G401.6 (cell line): ENCODE data around the gene KIF1A.

Experiments used
- FAIRE-seq: peaks from 2 replicates; lab custom pipeline; 2012; peaks lifted over from hg19 to GRCh38; lab: Jason Lieb, UNC

KIF1A gene

DNA sequence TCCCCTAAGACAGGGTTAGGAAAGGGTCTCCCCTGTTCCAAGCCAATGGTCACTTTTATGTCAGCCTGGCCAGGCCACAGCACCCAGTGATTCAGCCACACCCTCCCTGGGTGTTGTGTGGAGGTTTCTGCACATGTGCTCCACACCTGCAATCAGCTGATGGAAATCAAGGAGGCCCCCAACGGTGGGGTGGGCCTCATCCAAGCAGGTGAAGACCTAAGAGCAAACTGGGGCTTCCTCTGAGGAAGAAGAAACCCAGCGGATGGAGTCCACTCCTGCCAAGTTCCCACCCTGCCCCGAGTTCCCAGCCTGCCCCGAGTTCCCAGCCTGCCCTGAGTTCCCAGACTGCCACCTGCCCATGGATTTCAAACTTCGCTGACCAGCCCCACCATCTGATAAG lies 55.4 kb downstream of the KIF1A start:
- FAIRE-seq: no peak

DNA sequence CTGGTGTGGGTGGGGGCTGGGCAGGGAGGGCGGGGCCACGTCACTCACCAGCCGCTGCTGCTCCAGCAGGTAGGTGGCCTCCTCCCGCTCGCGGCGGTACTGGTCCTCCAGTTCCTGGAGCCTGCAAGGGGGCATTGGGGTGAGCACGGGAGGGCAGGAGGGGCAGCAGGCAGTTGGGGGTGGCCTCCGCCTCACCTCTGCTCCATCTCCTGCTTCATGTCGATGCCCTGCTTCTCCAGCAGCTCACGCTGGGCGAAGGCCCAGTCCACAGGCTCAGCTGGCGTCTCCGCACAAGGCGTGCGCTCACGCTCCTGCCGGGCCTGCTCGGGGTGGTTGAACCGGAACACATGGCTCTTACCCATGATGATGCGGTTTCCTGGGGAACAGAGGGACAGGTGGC lies 57.0 kb downstream of the KIF1A start:
- FAIRE-seq: no peak

DNA sequence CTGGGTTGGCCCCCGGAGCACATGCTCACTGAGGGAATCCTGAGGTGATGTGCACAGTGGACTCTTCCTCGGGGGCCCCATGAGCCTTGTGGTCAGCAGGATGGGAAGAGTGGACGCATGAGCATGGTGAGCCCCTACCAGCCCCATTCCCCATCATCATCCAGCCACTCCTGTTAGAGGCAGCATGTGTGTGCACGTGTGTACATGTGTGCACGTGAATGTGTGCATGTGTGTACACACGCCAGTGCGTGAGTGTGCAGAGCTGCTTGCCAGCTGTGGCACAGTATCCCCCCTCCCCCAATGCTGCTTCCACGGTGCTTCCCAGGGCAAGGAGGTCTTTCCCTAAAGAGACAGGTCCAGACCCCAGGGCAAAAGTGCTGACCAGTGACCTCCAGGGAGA lies 57.8 kb downstream of the KIF1A start:
- FAIRE-seq: no peak

DNA sequence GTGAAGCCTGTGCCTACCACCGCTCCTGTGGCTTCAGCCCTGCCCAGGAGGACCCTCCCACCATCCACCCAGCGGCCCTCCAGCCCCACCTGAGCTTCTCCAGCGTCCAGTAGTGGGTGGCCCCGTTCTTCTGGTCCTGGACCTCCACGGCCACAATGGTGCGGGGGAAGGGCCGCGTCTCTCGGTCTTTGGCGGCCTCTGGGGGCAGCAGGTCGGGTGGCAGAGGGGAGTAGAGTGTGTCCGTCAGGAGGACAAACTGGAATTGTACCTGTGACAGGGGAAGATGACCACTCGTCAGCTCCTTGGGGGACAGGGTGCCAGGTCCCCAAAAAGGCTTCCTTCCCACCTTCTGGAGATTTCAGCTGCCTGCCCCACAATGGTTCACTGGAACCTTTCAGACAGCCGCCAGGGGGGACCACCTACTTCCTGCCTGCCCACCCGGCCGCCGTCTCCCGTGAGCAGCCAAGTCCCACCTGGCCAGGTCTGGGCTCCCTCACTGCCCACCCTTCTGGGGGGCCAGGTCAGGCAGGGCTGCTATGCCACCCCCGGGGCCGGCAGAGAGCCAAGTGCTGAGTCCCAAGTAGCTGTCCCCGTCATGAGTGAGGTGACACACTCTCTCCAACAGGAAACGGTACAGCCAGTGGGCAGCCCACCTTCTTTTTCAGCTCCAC lies 59.3 kb downstream of the KIF1A start:
- no peak for FAIRE-seq

DNA sequence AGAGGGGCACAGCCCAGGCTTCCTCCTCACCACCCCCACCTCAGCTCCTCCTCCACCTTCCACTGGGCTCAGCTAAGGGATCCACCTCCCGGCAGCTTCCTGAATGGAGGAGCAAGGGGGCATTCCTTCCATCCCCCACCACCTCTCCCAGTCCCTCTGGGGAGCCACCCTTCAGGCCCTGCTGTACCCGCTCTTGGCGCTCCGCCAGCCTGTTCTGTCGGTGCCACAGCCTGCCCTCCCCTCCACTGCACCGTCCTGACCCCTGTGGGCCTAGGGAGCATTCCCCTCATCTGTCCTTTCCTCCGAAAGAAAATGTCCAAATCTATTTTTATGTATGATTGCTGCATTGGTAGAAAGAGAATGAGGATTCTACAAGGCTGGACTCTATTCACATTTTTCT lies 59.9 kb downstream of the KIF1A start:
- no peak for FAIRE-seq

DNA sequence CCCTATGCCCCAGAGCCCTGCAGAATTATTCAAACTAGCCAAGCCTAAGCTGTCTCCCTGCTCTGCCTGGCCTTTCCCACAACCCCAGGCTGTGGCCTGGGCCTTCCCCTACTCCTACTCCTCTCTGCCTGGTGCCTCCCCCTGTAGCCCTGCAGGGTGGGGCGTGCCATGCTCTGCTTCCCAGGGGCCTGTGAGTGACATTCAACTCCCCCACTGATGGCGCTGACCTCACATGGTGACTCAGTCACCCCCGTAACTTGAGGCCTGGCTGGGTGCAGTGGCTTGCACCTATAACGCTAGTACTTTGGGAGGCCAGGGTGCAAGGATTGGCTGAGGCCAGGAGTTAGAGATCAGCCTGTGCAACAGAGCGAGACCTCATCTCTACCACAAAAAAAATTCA lies 60.6 kb downstream of the KIF1A start:
- FAIRE-seq: no peak

DNA sequence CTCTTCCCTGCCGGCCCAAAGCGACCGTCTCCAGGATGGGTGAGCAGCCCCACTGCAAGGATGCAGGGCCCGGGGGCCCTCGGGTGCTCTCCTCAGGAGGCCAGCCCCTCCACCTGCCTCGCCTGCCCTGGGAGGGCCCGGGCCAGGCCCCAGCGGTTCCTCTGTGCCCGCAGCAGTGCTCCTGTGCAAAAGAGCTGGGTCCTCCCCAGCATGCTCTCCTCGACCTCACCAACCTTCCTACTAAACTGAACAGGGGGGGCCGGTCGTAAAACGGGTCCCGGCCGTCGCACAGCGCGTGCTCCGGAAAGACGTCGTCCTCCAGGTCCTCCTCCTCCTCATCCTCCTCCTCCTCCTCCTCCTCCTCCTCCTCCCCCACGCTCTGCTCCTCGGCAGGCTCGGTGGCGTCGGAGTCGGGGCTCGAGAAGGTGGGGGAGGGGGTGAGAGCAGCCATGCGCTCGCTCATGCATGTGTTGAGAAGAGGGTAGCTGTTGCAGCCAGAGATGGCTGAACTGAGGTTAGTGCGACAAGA lies 62.9 kb downstream of the KIF1A start:
- no peak for FAIRE-seq

DNA sequence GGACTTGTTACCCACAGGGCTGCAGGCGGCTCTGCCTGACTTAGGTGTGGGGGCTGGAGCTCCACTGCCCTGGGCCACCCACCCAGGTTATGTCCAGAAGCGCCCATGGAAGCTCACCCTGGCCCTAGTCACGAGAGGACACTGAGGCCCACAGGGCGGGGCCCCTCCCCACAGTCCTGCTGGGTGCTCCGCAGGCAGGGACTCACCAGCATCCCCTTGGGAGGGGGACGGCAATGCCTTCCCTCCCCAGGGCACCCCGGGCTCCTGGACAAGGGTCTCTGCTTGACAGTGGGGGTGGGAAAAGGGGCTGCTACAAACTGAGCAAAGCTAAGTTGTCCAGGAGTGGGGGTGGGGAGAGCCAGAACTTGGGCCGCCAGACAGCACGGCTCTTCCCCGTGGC lies 67.8 kb downstream of the KIF1A start:
- no peak for FAIRE-seq

DNA sequence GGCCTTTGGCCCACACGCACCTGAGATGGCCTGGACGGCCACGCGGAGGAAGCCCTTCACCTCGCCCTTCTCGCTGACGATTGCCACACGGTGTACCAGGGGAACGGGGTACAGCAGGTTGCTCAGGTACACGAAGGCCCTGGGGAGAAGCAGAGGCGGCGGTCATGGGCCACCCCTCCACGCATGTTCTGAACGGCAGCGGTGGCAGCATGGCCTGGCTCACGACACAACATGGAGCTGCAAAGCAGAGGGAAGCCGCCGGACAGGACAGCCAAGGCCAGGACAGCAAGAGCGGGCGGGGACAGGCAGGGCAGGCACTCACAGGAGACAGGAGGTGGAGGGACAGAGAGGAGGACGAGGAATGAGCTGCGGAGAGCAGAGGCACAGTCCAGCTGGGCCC lies 69.6 kb downstream of the KIF1A start:
- no peak for FAIRE-seq

DNA sequence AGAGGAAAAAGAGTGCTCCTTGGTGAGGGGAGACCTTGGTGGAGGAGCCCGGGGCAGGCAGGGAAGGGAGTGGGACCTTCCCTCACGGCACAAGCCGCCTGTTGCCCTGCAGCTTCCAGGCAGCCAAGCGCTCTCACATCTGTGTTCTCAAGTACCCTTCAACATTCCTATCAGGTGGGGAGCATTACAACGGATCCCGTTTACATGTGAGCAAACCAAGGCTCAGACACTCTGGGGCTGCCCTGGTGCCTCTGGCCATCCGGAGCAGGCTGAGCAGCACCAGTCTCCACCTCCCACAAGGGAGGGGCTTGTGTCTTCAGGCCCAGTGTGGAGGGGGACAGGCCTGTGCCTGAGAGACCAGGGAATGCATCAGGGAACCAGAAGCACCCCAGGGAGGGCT lies 70.5 kb downstream of the KIF1A start:
- FAIRE-seq: no peak

DNA sequence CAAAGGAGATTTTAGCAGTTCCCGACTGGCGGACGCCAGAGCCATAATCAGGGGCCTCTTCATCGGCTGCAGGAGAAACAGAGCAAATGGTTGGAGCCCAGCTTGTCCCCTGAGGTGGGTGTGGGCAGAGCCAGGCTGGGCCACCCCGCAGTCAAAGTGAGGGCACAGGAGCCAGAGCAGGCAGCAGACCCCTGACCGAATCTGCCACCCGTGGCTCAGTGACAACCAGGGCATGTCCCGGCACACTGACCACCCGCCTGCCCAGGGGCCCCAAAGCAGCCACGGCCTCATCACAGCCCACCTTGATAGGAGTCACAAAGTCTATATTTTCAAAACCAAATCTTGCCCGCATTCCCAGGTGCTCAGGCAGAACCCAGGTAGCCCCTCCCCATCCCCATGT lies 72.8 kb downstream of the KIF1A start:
- FAIRE-seq: no peak

DNA sequence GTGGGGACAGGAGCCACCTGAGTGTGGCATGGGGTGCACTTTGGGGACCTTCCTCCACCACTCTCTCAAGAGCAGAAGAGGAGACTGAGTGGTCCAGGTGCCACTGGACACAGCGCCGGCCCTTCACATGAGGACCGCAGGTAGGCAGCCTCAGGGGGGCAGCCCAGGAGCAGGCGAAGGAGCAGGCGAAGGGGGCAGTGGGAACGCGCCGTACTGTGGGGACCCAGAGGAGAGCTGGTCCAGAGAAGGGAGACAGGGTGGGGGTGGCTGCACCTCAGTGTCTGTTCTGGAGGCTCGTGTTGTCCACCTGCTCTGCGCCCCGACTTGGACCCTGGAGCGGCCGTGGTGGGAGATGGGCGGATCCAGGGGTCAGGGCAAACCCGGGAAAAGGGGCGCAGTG lies 73.3 kb downstream of the KIF1A start:
- FAIRE-seq: no peak

DNA sequence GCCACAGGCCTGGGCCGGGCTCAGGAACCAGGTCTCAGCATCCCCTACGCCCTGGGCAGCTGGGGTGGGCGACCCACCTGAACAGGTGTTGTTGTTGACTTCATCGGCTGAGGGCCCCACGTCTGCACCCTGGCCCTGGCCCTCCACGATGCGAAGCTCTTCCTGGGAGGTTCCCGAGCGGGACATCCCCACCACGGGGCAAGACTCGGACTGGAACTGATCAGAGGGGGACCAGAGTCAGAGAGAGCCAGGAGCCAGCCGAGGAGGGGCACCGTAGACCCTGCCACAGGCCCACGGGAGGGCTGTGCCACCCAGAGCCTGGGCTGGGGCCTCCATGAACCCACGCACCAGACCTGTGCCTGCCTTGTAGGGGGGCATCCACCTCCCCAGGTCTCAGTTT lies 74.1 kb downstream of the KIF1A start:
- no peak for FAIRE-seq

DNA sequence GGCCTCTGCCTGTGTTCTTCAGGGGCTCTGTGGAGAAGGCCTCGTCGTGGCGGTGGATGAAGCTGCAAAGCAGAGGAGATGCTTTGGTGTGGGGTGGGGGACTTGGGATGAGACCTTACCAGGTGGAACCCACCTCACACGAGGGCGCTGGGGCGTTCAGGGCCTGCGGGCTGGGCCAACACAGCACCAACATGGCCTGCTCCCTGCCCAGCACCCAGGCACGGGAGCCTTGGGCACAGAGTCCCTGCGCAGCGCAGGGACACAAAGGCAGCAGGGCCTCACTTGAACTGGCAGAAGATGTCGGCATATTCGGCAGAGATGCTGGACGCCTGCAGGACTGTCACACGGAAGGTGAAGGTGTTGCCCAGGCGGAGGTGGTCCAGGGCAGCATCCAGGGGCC lies 74.6 kb downstream of the KIF1A start:
- FAIRE-seq: no peak

DNA sequence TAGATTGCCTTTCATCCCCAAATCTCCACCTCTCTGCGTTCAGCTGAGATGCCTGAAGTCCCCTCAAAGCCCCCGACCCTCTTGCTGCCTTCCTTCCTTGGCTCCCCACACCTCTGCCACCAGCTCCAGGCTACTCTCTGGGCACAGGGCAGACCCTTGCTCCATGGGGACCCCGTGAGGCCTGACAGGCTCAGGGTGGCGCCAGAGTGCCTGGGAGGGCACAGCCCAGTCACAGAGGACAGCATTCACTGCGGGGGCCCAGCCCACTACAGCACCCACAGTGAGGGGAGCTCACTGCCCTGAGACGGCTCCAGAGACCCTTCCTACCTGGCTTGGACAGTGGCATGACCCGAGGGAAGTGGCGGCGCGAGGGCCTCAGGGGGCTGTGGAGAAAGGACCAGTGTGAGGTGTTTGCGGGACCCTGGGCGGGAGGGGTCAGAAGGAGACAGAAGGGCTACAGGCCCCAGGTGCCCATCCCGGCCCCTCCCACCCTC lies 77.4 kb downstream of the KIF1A start:
- no peak for FAIRE-seq

DNA sequence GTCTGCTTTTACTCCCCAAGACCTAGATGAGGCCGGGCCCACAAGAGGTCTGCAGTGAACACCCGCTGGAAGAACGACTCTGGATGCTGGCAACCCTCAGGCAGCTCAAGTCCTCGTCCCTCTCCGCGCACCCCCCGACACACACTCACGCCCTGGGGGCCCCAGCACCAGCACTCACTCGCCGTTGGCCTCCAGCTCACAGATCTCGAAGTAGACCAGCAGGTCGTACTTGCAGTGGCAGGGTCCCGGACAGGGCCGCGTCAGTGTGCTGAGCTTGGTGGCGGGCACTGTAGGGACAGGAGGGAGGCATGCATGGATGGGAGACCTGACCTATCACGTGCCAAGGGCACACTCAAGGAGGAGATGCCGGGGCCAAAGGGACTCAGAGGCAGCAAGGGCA lies 78.9 kb downstream of the KIF1A start:
- no peak for FAIRE-seq

DNA sequence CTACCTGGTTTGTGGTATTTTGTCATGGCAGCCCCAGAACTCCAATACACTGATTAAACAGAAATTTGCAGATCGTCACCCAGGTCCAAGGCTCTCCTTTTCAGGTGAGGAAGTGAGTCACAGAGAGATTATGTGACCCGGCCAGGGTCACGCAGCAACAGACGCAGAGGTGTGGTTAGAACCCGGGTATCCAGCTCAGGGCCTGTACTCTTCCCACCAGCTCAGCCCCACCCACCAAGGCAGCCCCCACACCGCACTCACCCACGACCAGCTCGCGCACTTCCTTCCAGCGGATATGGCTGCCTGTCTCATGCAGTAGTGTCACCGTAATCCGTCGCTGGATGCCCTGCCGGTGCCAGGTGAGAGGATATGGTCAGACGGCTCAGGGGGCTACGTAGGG lies 80.2 kb downstream of the KIF1A start:
- no peak for FAIRE-seq

DNA sequence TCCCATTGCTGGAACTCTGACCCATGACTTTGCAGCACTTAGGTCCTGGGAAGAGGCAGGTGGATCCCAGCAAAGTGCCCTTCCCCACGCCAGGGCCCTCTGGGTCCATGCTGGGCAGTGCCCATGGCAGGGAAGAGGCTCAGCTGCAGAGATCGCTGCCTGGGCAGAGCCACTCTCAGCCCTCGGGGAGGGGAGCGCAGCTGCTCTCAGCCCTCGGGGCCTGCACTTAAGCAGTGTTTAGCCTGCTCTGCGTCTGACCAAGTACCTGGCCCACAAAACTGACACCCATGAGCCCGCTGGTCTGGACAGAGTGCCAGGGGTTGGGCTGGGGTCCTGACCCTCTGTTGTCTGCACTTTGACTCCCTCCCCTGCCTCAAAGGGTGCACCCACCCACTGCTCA lies 82.1 kb downstream of the KIF1A start:
- FAIRE-seq: no peak

DNA sequence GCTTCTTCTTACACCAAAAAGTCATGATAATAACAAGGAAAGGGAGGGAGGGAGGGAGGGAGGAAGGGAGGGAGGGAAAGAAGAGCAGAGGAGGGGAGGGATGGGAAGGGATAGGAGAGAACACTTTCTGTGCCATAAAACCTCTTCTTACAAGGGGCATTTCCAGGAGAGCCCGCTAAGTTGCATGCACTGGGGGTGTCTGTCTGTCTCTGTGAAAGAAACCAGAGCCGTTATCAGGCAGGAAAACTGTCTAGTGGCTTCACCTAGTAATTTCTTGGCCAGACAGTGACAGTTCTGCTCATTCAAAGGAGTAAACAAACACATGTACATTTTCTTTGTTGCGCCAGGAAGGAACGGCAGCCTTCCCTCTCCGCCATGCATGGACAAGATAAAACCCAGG lies 82.5 kb downstream of the KIF1A start:
- no peak for FAIRE-seq

DNA sequence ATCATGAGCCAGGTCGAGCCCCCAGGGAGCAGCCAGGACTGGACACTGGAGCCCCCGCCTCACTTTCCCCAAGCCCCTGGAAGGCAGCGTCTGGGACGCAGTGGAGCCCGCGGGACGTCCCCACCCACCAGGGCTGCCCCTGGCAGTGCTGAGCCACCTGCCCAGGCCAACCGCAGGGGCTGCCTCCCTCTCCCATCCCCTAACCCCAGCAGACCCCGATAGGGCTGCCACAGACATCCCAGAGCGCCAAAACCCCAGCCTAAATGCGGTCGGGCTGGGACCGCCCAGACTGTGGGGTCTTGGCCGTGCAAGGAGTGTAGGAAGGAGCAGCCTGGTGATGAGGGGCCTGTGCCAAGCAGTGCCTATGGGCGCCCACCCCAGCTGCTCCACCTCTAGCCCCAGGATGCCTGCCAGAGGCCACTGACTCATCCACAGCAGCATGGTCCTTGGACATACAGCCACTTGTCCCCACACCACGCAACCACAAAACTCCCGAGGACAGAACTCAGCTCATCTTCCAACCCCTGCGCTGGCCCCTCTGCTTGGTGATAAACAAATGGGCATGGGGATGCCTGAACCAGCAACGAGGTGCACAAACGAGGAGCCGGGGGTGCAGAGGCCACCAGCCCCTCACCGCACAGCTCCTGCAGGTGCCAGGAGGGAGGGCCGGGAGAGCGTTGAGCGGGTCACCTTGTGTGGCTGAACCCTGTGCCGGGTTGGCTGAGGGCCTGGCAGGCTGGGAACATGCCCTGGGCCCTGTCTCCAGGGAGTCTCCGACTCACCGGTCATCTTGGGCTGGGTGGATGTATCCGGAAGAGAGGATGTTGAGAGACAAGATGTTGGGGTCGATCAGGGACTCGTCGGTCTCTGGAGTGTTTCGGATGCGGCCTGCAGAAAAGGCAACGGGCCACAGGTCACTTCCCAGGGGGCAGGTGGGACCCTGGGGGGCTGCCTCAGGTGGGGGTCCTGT lies 83.5 kb downstream of the KIF1A start:
- no peak for FAIRE-seq

DNA sequence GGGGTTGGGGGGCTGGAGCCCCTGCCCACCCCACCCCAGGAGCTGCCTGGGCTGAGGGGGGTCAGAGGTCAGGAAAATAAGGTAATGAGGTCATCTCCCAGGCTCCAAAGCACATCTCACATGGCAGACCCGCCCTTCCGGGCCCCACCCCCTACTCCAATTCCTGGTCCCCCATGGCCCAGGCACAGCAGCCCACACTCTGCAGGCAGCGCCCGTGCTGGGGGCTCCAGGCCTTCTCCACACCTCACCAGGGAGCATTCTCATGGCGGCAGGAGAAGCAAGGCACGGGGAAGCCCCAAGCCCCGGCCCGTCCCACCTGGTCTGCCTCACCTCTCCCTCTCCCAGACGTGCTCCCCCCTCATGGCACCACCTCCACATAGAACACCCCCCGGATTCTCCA lies 84.5 kb downstream of the KIF1A start:
- no peak for FAIRE-seq

DNA sequence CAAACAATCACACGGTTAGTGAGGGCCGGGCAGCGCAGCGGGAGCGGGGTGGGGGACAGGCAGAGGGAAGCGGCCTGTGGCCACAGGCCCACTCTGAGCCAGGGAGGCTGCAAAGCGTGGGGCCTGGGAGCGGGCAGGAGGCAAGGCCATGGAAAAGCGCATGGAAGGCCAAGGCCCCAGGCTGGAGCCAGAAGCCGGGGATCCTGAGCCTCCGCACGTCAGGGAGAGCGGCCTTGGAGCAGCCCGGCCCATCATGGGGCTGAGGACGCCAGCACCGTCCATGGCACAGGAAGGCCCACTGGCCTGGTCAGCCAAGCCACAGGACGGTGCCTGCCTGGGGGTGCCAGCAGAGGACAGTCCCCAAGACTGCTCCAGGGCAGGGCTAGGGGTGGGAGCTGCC lies 85.3 kb downstream of the KIF1A start:
- no peak for FAIRE-seq

DNA sequence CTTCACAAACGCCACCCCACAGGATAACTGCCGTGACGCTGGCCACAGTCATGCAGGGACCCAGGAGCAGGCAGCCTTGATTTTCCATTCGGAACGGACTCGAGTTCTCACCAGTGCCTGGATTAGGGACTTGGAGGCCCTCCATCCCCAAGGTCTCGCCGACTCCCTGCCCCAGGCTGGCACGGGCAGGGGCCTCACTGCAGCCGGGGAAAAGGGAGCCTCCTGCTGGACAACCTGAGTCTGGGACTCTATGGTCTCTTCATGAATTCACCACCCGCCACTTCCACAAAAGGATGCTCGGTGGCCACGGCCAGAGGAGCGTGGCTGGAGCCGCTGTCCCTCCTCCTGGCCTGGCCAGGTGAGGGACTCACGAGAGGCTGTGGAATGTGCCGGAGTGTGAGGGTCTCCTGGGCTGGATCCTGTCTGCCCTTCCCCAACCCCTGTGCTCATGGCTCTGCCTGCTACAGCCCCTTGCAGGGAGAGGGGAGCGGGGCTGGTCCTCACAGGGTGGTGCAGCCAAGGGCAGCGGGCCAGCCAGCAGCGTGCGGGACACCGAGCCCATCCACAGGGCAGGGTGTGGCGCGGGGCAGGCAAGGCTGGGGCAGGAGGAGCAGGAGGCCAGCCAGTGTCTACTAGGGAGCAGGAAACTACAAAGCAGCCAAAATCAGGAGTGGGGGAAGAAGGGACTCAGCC lies 86.1 kb downstream of the KIF1A start:
- no peak for FAIRE-seq
